NCI-H1930 (cell line): Measurements from ENCODE around the gene BCKDHA.
A peak's percentile ranks its signal among the peaks of the same experiment; 100 is the strongest.
"Not testable (repeated sequence)": the region's sequence is repeated elsewhere in the genome, so short reads cannot be mapped to it uniquely, and the experiment has no call there.

Experiments used
- DNase-seq, 2 experiments: peaks; one replicate each; lab custom pipeline; 2025; lab: John Stamatoyannopoulos, UW

Gene BCKDHA

DNA sequence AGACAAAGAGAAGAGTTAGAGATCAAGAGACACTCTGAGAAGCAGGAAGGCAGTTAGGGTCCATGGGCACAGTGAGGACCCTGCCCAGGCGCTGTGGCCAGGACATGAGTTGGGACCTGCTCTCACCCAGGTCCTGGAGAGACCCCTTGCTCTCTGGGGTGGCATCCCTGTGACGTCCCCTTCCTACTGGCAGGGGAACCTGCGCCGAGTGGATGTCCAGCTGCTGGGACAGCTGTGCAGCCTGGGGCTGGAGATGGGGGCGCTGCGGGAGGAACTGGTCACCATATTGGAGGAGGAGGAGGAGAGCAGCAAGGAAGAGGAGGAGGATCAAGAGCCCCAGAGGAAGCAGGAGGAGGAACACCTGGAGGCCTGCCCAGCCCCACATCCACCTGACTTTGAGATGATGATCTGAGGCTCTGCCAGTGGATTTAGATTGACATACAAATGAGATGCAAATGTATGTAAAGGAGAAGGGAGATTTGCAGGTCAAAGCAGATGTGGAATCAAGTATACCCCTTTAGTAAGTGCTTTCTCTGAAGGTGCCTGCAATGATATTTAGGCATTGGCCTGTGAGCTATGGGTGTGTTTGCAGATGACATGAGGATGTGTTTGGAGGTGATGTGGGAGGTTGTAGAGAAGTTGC, 46.3 kb downstream of the BCKDHA start:
- no peak for DNase-seq

DNA sequence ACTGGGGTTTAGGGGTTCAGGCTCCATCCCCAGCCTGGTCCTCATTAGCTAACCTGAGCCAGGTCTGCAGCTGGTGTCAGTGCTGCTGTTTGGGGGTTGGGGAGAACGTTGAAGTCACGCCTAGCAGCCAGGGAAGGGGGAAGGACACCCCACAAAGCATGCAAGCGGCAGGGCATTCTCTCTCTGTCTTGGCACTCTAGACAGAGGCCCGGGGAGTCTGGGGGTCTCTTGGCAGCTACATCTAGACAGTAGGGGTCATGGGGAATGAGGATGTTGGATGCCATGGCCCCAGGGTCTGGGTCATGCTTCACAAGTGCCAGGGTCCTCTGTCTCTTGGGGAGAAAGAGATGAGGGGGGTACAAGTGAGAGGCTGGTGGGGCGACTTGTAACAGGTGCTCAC, 48.0 kb downstream of the BCKDHA start:
- no peak for DNase-seq

DNA sequence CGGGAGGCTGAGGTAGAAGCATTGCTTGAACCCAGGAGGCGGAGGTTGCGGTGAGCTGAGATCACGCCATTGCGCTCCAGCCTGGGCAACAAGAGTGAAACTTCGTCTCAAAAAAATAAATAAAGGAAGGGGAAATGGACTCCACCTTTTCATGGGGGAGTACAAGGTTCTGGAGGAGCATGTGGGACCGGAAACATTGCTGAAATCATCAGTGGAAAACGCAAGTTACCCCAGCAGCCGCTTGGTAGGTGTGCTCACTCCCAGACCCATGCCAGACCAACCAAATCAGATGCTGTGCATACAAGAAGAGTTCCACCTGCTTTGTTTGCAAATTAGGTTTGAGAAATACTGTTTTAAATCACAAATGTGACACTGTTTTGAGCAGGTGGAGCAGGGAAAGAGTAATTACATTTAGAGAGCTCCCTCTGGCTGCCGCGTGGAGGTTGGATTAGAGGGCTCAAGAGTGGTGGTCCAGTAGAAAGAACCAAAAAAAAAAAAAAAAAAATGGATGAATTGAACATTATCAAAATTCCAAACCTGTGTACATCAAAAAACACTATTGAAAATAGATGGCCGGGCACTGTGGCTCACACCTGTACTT, 50.2 kb downstream of the BCKDHA start:
- no peak for DNase-seq

DNA sequence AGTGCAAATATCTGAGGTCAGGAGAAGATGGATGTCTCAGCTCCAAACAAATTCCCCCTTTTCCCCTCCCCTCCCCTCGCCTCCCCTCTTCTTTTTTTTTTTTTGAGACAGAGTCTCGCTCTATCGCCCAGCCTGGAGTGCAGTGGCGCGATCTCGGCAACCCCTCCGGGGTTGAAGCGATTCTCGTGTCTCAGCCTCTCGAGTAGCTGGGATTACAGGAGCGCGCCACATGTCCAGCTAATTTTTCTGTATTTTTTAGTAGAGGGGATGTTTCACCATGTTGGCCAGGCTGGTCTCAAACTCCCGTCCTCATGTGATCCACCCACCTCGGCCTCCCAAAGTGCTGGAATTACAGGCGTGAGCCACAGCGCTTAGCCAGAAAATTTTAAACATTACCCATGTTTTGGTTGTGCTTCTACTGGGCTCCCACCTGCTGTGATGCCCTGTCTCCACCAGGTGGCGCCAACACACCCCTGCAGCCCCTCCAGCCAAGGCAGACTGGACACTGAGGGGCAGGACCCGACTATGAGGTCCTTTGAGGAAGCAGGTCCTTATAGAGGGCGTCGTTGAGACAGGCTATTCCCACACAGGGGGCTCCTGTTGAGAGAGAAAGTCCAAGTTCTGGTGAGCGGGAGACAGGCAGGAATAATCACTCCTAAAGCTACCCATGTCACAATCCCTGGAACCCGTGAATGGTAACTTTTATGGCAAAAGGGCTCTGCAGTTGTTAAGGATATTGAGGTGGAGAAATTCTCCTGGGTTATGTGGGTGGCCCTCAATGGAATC, 51.7 kb downstream of the BCKDHA start:
- peak; percentile 69 to 76 for DNase-seq

DNA sequence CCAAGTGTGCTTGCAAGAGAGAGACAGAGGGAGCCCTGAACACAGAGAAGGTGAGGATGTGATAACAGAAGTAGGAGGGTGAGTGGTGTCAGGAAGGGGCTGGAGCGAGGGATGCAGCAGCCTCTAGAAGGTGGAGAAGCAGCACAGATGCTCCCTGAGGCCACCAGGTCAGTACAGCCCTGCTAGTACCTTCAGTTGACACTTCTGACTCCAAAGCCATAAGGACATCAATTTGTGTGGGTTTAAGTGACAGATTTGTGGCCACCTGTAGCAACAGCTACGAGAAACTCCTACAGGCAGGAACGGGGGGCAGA, 52.2 kb downstream of the BCKDHA start:
- no peak for DNase-seq

DNA sequence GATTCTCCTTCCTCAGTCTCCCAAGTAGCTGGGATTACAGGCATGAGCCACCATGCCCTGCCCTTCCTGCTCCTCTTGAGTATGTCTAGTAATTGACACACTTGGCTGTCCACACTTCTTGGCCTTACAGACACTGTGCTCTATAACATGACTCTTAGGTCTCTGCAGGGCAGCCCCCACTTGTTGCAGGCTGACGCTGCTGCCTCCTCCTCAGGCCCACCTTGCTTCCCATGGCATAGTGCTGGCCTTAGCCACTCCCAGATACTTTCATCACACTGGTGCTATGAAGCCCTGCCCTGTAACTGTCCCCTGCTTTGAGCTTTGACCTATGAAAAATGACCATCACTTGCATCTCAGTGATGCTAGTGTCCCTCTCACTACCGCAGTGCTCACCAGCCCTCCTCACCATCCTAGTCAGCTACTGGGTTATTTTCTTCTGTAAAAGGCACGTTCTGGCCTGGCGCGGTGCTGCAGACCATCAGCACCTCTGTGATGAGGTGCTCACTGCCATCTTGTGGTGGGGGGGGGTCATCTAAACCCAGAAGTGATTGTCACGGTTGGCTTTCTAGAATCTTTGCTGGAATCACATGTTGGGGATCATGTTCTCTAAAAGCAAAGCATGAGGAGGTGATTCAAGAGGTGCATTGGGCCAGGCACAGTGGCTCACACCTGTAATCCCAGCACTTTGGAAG, 55.1 kb downstream of the BCKDHA start:
- DNase-seq: no peak

DNA sequence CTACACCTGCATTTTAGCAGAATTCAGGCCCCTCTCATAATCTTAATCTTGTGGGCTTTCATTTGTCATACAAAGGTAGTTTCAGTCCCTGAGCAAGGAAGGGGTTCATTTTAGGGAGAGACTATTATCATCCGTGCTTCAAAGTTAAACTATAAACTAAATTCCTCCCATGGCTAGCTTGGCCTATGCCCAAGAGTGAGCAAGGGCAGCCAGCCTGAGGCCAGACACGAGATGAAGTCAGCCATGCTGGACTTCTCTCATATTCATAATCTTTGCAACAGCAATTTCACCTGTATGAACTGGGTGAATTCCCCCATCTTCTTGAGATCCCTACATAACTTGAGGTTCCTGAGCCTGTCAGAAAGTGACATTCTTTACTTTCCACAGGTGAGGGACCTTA, 58.3 kb downstream of the BCKDHA start:
- no peak for DNase-seq

DNA sequence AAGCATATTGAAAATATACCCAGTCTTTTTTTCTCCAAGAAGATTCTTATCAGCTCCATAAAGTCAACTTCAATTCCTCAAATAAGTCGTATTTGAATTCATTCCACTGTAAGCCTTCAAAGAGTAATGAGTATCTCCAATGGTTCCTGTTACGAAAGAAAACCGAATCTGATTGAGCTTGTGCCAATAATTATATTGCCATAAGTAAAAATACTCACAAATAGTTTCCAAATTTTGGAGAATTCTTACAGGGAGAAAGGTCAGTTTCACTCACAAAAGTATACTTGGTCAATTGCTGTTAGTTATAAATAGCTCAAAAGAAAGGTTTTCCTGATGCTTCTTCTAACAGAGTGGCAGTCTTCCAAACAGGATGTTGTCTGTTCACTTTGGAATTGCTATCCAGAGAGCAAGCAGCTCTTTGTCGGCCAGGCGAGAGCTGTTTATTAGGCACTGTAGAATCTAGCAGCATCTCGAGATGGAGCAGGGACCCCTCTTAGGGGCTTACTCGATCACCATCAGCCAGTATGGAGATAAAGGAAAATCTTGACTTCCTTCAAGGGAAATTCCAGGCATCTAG, 58.8 kb downstream of the BCKDHA start:
- DNase-seq: no peak

DNA sequence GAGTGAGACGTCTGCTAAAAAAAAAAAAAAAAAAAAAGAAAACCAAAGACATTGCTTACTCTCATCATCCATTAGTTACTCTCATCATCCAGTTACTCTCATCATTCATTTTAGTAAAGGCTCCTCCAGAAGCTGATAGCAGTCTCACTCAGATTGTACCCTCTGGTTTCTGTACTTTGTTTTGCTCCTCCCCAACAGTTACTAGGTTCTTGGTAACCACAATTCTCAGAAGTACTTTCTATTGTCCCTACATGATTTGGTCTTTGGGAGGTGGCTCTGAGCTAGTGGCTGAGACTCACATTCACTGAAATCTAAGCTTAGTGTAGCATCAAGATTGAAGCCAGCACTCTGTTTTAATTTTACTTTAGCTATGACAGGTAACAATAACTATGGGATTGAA, 59.6 kb downstream of the BCKDHA start:
- DNase-seq: no peak

DNA sequence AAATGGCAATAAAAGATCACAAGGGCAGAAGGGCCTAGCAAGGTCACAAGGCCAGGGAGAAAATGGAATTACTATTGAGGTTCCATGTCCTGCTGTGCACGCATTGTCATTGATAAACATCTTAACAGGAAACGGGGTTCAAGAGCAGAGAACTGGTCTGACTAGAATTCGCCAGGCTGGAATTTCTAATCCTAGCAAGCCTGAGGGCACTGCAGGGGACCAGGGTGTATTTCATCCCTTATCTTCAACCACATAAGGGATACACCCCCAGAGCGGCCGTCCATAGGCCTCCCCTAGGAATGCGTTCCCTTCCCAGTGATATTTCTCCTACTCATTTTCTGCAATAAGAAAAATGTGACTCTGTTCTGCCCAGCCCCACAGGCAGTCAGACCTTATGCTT, 64.9 kb downstream of the BCKDHA start:
- DNase-seq: no peak

DNA sequence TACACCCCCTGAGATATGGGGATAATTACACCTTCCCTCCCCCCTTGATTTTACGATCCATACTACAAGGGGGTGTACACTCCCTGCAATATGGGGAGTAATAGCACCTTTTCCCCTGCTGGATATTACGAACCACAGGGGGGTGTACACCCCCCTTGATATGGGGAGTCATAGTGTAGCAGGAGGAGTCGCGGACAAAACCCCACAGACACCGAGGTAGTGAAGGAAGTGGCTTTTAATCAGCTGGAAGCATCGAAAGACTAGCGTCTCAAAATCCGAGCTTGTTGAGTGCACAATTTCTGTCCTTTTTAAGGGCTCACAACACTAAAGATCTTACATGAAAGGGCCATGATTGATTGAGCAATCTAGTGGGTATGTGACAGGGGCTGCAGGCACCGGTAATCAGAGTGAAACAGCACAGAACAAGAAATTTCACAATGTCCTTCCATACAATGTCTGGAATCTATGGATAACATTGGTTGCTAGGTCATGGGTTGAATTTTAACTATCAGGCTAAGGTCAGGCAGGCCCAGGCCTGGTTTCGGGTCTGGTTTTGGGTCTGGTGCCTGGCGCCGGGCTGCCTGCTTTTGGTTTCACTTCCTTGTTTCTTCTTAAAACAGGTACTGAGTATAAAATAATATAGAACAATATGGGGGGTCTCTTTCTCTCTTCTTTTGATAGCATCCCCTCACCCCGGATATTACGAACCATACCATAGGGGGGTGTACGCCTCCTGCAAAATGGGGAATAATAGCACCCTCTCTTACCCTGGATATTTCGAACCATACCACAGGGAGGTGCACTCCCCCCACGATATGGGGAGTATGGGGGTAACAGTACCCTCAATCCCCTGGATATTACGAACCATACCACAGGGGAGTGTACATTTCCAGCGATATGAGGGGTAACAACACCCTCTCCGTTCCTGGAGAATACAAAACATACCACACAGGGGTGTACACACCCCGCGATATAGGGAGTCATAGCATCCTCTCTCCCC, 65.9 kb downstream of the BCKDHA start:
- DNase-seq: not testable (repeated sequence)
